Measurements from ENCODE around the gene LHFPL3. TPM values are rescaled to one million over a fixed set of nuclear protein-coding genes. Genes with fewer than 3 reads are reported as not detected.

The LHFPL3 gene
- total and polyA plus RNA-seq, 9 of the 15 experiments (the other 6 are each of a cell fraction or from before 2014, with no cell fraction given) = 0.21 to 0.52 TPM; not detected in 7

GRCh38 chr7:104652865-104653264, 324.5 kb downstream of the LHFPL3 start (continued):
- no peak for TF ChIP-seq CUX1 (CRISPR knock-in tag; IDR thresholded peaks at IDR 0.05)

DNA sequence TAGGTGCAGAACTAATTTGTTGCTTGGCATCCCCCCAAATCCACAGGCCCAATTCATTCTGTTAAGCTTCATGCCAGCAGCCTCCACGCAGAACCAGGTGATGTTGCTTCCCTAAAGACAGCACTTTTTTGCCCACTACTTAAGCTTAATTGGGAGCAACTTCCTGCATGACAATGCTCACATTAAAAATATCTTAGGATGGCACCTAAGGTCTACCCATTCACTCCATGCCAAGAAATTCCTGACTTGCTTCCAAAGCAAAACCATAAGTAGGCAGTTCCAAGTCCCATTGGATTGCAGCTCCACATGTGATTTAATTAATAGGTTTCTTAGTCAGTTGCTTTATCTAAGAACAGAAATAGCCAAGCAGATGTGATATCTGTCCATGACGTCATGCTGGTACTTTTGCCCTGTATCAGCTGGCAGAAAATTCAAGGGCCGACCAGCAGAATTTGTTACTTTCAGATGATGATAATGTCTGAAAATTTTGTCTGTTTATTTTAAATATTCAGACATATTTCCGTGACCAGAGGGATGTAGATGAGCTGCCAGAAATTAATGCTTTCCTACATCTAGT, 325.5 kb downstream of the LHFPL3 start:
- DNase-seq (ENCODE audit: extremely low read depth in 1 of 4, low spot score in 3 of 4) (no peak), FAIRE-seq (no peak), ATAC-seq (no peak)
- Histone ChIP-seq H3K27ac (ENCODE audit: extremely low read depth, low read depth, low read length) (no peak overlapping the region), H3K79me2 (ENCODE audit: control insufficient read depth, insufficient read depth, low read length) (no peaks in the 10 kb centered on the region), H3K4me1 (replicated peaks in 1 of 2; ENCODE audit: control insufficient read depth in 2 of 2, insufficient read depth in 2 of 2, low read length in 2 of 2) (no peaks in the 10 kb centered on the region), H3K27me3 (ENCODE audit: control insufficient read depth in 2 of 2, insufficient read depth in 2 of 2, low read length in 2 of 2) (0 out of 5 replicates have a peak, but pooled peaks cover 0 to under 1% of the 10 kb centered on the region in 2 experiments), H4K20me1 (replicated peaks; ENCODE audit: control insufficient read depth, insufficient read depth, low read length) (no peaks in the 10 kb centered on the region), H3K36me3 (ENCODE audit: control insufficient read depth, insufficient read depth, low read length) (no peaks in the 10 kb centered on the region), H3K4me3 (no peak overlapping the region), H2AFZ (ENCODE audit: low read depth, low read length) (no peak overlapping the region), H3K4me2 (ENCODE audit: insufficient read depth, low read length) (no peak overlapping the region), H3K9me1 (ENCODE audit: control insufficient read depth, insufficient read depth, low read length) (no peaks in the 10 kb centered on the region), H3K9ac (ENCODE audit: insufficient read depth in 1 of 2, low read depth in 2 of 2, low read length in 2 of 2) (no peak overlapping the region), H3K9me3 (replicated peaks; ENCODE audit: control insufficient read depth, insufficient read depth, low read depth, low read length) (no peaks in the 10 kb centered on the region)
- ChIA-PET CTCF (ENCODE audit: low intra/inter-chr PET ratio) (no interaction called here), POLR2A (no interaction called here)
- 1% methylated on average over 4 of the region's 4 CpGs for WGBS (ENCODE audit: insufficient coverage, low coverage, missing lambda C conversion rate)
- no TSS peak for BruUV-seq (replicated peaks)
- in situ Hi-C loops (cut with MboI) (loop anchor here (10.0 kb wide), 1 partner anchor 961 kb away; no protein-coding TSS in a partner anchor), intact Hi-C loops (cut with micrococcal nuclease) (no loop called here)
- no peak for TF ChIP-seq UBTF (IDR thresholded peaks at IDR 0.05; ENCODE audit: borderline replicate concordance in 1 of 2, low read depth in 2 of 2, low read length in 2 of 2)
- TF ChIP-seq ATF1 (CRISPR knock-in tag; IDR thresholded peaks at IDR 0.05) = no peak
- 0 out of 2 replicates have a peak, but pooled peaks have one; percentile 14 for TF ChIP-seq ATF1 (tag; IDR thresholded peaks at IDR 0.05)

All from K562 (cell line).